Gastroesophageal sphincter (tissue), 4 donors: ENCODE data around the gene GRID1. TPM values are rescaled to one million over a fixed set of nuclear protein-coding genes. Genes with fewer than 3 reads are reported as not detected.

ENCODE experiments used
- ATAC-seq: fragments of 150-250 bp; one replicate; pipeline ENCODE4 v1.9.1; 2016; ENCODE audit warnings: mild to moderate bottlenecking, moderate library complexity
- H3K27ac ChIP-seq, 4 donors: fragments of 200-600 bp; sonication (generic) in 3 of 4; 1 replicate in 3 of 4; 2 replicates in 1 of 4; pipeline ENCODE4 v1.5.1; 2016 to 2019
- H3K27me3 ChIP-seq: fragments of 200-600 bp; sonication (generic); one replicate; pipeline ENCODE4 v1.5.1; 2019
- H3K36me3 ChIP-seq, 2 donors: fragments of 200-600 bp; sonication (generic); one replicate each; pipeline ENCODE4 v1.5.1; 2019; ENCODE audit warnings: control low read depth in 1 of 2
- H3K4me1 ChIP-seq, 3 donors: fragments of 200-600 bp; sonication (generic); 1 replicate in 2 of 3; 2 replicates in 1 of 3; pipeline ENCODE4 v1.5.1; 2016 to 2019; ENCODE audit warnings: control low read depth in 2 of 3
- H3K4me3 ChIP-seq, 2 donors: fragments of 200-600 bp; sonication (generic); one replicate each; pipeline ENCODE4 v1.5.1; 2019; ENCODE audit warnings: mild to moderate bottlenecking in 1 of 2, moderate library complexity in 1 of 2
- H3K9me3 ChIP-seq, 3 donors: fragments of 200-600 bp; sonication (generic); one replicate each; pipeline ENCODE4 v1.5.1; 2017 to 2019; ENCODE audit warnings: control low read depth in 2 of 3
- EP300 ChIP-seq: sonication (generic); formaldehyde crosslinking; IDR thresholded peaks from one replicate; pipeline ENCODE4 v1.6.1; 2017; ENCODE audit warnings: antibody characterized with exemption, mild to moderate bottlenecking
- POLR2A ChIP-seq, 2 donors: fragments of 450-650 bp; IDR thresholded peaks; one replicate each; pipeline ENCODE4 v1.6.1; 2017; ENCODE audit warnings: antibody characterized with exemption in 2 of 2, mild to moderate bottlenecking in 2 of 2, moderate library complexity in 1 of 2
- POLR2AphosphoS5 ChIP-seq: sonication (generic); formaldehyde crosslinking; IDR thresholded peaks from one replicate; pipeline ENCODE4 v1.6.1; 2017; ENCODE audit warnings: antibody characterized with exemption
- WGBS, 2 donors: methylation state at CpG; one replicate each; pipeline ENCODE4 v1.1.5; 2018; ENCODE audit warnings: low coverage in 1 of 2; 5-methylcytosine and 5-hydroxymethylcytosine counted together
- total RNA-seq, 4 donors: library from RNA; depleted of rRNA; stranded (reverse); fragments of >200 nt; gene quantifications; one replicate each; pipeline ENCODE4 v1.1.0, GENCODE V29; 2016
- TF ChIP-seq, protein P1 (sequence below), 4 experiments: fragments of 200-600 bp in 2 of 4; fragments of 450-650 bp in 2 of 4; sonication (generic) in 1 of 4; IDR thresholded peaks; one replicate each; pipeline ENCODE4 v1.5.1; 2017 to 2019; ENCODE audit warnings: antibody characterized with exemption in 4 of 4, mild to moderate bottlenecking in 2 of 4, moderate library complexity in 2 of 4

Gene GRID1
- total RNA-seq, 4 donors from 2014 or later = 1.2 to 2.7 (median 1.7) TPM

DNA sequence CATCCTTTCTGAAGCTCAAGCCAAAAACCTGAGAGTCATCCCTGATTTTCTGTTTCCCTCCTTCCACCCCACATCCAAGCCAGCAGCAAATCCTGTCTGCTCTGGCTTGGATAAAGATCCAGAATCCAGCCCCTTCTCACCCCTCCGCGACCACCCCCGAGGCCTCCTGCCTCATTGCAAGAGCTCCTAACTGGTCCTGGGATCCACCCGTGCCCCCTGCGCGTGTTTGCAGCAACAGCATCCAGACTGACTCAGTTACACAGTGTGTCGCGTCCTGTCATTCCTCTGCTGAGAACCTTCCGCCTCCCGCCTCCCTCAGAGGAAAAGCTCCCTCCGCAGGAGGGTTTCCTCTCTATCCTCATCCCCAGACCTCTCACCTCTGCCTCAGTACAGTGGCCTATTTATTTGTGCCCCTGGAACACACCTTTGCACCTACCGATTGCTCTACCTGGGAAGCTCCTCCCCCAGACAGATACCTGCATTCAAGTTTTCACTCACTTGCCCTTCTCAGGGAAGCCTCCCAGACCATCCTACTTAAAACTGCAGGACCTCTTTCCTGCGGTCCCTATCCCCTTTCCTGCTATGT, 21.6 kb upstream of the GRID1 start:
- no peaks in the 10 kb centered on the region for H3K9me3 ChIP-seq
- H3K4me3 ChIP-seq = no peak overlapping the region
- ATAC-seq = no peak
- TF ChIP-seq POLR2A (IDR thresholded peaks at IDR 0.05) = no peak
- no peak for TF ChIP-seq POLR2AphosphoS5
- no peak for TF ChIP-seq EP300
- TF ChIP-seq, protein P1, sequence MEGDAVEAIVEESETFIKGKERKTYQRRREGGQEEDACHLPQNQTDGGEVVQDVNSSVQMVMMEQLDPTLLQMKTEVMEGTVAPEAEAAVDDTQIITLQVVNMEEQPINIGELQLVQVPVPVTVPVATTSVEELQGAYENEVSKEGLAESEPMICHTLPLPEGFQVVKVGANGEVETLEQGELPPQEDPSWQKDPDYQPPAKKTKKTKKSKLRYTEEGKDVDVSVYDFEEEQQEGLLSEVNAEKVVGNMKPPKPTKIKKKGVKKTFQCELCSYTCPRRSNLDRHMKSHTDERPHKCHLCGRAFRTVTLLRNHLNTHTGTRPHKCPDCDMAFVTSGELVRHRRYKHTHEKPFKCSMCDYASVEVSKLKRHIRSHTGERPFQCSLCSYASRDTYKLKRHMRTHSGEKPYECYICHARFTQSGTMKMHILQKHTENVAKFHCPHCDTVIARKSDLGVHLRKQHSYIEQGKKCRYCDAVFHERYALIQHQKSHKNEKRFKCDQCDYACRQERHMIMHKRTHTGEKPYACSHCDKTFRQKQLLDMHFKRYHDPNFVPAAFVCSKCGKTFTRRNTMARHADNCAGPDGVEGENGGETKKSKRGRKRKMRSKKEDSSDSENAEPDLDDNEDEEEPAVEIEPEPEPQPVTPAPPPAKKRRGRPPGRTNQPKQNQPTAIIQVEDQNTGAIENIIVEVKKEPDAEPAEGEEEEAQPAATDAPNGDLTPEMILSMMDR (IDR thresholded peaks at IDR 0.05) = no peak
- WGBS, 2 donors = 47 to 55% methylated on average over 11 to 13 of the region's 13 CpGs
- H3K27ac ChIP-seq = no peak overlapping the region
- H3K36me3 ChIP-seq = no peaks in the 10 kb centered on the region
- H3K27me3 ChIP-seq = peaks cover 80% of the 10 kb centered on the region
- H3K4me1 ChIP-seq = peaks cover 0 to 10% (median 6%) of the 10 kb centered on the region in 3 donors

DNA sequence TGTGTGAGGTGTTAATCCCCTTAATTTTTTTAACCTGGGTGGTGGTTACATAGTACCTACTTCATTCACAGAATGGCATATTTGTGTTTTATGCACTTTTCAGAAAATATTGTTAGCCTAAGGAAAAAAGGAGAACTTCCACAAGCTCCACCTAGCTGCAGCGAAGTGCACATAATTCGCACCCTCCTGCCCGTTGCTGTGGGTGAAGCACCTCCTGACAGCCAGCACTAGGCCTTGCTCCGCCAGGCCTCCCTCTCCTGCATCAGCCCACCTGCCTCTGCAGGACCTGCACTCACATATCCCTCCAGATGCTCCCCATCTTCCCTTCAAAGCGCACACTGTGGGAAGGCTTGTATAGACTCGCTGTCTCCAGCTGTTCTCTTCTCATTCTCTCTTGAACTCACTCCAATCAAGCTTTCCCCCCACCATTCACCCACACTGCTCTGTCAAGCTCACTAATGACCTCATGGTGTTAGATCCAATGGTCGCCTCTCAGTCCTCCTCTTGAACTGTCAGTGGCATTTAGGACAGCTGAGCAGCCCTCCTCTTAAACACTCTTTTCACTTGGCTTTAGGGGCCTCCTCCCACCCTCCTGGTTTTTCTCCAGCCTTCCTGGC, 20.7 kb upstream of the GRID1 start:
- WGBS, 2 donors = 51 to 62% methylated on average over 7 of the region's 7 CpGs
- Histone ChIP-seq H3K36me3 (no peaks in the 10 kb centered on the region), H3K27me3 (peaks cover 74% of the 10 kb centered on the region), H3K4me1 (peaks cover 0 to 10% (median 6%) of the 10 kb centered on the region in 3 donors), H3K9me3 (no peaks in the 10 kb centered on the region), H3K4me3 (no peak overlapping the region), H3K27ac (no peak overlapping the region)
- no peak for TF ChIP-seq POLR2AphosphoS5
- no peak for ATAC-seq

DNA sequence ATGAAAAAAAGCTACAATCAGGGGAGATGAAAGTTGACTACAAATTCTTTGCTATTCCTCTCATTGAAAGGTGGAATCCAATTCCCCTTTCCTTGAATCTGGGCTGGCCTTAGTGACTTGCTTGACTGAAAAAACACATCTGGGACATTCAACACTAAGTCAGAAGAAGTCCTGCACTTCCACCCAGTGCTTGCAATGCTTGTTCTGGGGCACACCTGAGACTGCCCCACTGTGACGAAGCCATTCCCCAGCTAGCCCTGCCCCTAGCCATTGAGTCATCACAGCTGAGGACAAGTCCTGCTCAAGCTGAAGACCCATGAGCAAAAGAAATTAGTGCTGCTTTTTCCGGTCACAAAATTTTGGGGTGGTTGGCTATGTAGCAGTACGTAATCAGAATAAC, 19.2 kb upstream of the GRID1 start:
- Histone ChIP-seq H3K27me3 (peaks cover 62% of the 10 kb centered on the region), H3K4me1 (peaks cover 0 to 10% (median 6%) of the 10 kb centered on the region in 3 donors), H3K27ac (no peak overlapping the region), H3K36me3 (no peaks in the 10 kb centered on the region), H3K9me3 (no peaks in the 10 kb centered on the region), H3K4me3 (no peak overlapping the region)
- WGBS, 2 donors = 88% methylated on average over 3 of the region's 3 CpGs; no CpG with 5 or more reads in 1 of the 2 donors
- TF ChIP-seq EP300 (no peak), POLR2A (IDR thresholded peaks at IDR 0.05) (no peak), POLR2AphosphoS5 (no peak)
- TF ChIP-seq, protein P1 (IDR thresholded peaks at IDR 0.05) = no peak
- no peak for ATAC-seq

DNA sequence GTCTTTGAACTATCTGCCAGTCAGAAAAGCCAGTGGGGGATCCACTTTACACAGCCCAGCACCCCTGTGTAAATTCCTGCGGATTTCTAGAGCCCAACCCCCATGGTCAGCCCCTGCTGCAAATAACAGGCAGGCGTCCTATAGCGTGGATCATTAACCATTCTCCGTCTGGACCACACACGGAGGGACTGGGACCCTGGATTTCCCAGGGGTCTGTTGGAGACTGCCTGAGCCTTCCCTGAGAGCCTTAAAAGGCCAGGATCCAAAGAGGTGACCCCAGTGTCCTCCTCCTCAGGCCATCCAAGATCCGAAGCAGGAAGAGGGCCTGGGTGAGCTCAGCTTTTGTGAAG, 11.2 kb upstream of the GRID1 start:
- Histone ChIP-seq H3K27me3 (peaks cover 56% of the 10 kb centered on the region), H3K4me3 (no peak overlapping the region), H3K9me3 (no peaks in the 10 kb centered on the region), H3K36me3 (no peaks in the 10 kb centered on the region), H3K27ac (no peak overlapping the region), H3K4me1 (peaks cover 0 to 10% (median 5%) of the 10 kb centered on the region in 3 donors)
- 33% methylated on average over 2 of the region's 6 CpGs; no CpG with 5 or more reads in 1 of the 2 donors for WGBS, 2 donors
- ATAC-seq = no peak
- TF ChIP-seq POLR2A (IDR thresholded peaks at IDR 0.05) = no peak
- TF ChIP-seq, protein P1 (IDR thresholded peaks at IDR 0.05) = no peak
- no peak for TF ChIP-seq EP300
- no peak for TF ChIP-seq POLR2AphosphoS5

DNA sequence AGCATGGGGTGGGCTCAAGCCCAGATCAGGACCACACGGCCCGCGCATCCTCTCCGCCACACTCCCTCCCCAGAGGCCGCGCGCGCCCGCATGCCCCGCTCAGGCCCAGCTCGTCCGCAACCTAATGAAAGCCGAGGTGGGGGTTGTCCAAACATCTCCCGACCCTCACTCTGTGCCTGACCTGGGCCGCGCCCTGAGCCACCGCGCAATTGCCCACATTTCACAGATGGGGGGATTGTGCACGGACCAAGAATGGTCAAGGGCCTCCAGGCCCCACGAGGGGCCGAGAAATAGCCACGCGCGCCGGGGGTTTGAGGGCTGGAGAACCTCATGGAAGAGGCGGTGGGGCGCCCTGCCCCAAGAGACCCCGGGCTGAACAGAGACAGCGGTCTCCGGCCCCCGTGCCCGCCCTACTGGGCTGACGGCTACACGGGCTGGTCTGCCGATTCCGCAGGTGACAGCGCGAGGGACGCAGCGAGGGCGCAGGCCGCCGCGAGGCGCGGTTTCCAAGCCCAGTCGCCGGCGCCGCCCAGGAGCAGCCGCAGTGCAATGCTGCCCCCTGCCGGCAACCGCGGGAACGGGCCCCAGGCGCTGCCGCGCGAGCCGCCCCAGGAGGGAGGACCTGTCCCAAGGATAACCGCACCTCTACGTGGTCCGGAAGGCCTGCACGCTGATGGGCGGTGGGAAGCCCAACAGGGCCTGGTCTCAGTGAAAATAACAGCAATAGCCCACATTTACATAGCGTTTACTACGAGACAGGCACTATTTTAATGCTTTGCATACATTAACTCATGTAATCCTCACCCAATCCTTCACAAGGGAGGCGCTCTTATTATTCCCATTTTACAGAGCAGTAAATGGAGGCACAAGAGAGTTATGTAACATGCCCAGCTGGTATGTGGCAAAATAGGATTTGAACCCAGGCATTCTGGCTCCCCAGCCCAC, 10.5 kb upstream of the GRID1 start:
- H3K9me3 ChIP-seq = no peaks in the 10 kb centered on the region
- H3K27me3 ChIP-seq = peaks cover 63% of the 10 kb centered on the region
- TF ChIP-seq EP300 (no peak), POLR2AphosphoS5 (no peak), POLR2A (IDR thresholded peaks at IDR 0.05) (no peak)
- TF ChIP-seq, protein P1 (IDR thresholded peaks at IDR 0.05) = peak; percentile 97 to 100 (median 100)
- H3K4me1 ChIP-seq = peaks cover 0 to 10% (median 5%) of the 10 kb centered on the region in 3 donors
- 12 to 27% methylated on average over 3 to 10 of the region's 68 CpGs for WGBS, 2 donors
- peak overlapping the region in 1 of 2 donors; percentile 42 for H3K4me3 ChIP-seq
- ATAC-seq = peak; percentile 85
- no peak overlapping the region for H3K27ac ChIP-seq
- no peaks in the 10 kb centered on the region for H3K36me3 ChIP-seq
